Measurements from ENCODE around the gene PTPRN2. TPM values are rescaled to one million over a fixed set of nuclear protein-coding genes. Genes with fewer than 3 reads are reported as not detected.
A peak's percentile ranks its signal among the peaks of the same experiment; 100 is the strongest.

PTPRN2 gene
- total and polyA plus RNA-seq, 9 of the 15 experiments (the other 6 are each of a cell fraction or from before 2014, with no cell fraction given) = not detected

DNA sequence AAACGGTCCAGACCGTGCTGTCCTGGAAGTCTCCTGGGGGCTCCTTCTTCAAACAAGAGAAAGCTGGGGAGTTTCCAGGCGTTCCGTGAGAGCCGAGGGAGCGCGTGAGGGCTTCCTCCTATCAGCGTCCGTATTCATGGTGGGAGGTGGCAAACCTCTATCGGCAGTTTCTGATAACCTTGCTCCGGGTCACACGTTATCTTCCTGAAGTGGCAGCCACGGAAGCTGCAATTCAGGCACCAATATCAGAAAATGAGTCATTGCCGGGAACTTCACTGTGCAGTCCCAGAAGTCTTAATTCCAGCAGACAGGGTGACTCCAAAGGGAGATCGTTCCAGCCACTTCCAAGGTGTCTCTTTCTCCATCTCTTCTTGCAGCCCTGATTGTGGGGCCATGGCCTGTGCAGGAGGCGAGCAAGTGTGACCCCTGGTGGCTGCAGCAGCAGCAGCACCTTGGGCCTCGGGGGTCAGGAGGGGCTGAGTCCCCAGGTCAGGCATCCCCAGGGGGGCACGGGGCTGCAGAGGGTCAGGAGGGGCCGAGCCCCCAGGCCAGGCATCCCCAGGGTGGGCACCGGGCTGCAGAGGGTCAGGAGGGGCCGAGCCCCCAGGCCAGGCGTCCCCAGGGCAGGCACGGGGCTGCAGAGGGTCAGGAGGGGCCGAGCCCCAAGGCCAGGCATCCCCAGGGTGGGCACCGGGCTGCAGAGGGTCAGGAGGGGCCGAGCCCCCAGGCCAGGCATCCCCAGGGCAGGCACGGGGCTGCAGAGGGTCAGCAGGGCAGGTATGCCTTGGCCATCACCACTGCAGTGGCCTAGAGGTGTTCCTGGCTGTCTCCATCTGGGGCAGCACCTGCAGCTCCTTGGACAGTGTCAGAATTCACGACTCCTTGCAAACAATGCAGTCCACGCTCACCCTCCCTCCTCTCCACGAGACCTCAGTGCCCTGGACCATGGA, 712.1 kb downstream of the PTPRN2 start (continued):
- TF ChIP-seq REST (IDR thresholded peaks at IDR 0.05; ENCODE audit: borderline replicate concordance) (peak; percentile 42; the same call in 1 of the 2 replicates), REST (CRISPR knock-in tag; IDR thresholded peaks at IDR 0.05; ENCODE audit: low read depth) (no peak), SMC3 (conservative IDR thresholded peaks at IDR 0.05; ENCODE audit: insufficient read depth, low read depth, low read length) (peak; percentile 52), CTCFL (IDR thresholded peaks at IDR 0.05; ENCODE audit: borderline replicate concordance, insufficient read depth, low read depth, low read length, poor library complexity, severe bottlenecking) (peak; percentile 30), IFI16 (CRISPR knock-in tag; IDR thresholded peaks at IDR 0.05) (no peak)
